ENCODE results near the gene TMEM40. TPM values are rescaled to one million over a fixed set of nuclear protein-coding genes. Genes with fewer than 3 reads are reported as not detected.

TMEM40 gene, protein sequence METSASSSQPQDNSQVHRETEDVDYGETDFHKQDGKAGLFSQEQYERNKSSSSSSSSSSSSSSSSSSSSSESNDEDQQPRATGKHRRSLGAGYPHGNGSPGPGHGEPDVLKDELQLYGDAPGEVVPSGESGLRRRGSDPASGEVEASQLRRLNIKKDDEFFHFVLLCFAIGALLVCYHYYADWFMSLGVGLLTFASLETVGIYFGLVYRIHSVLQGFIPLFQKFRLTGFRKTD
- total RNA-seq: not detected

DNA sequence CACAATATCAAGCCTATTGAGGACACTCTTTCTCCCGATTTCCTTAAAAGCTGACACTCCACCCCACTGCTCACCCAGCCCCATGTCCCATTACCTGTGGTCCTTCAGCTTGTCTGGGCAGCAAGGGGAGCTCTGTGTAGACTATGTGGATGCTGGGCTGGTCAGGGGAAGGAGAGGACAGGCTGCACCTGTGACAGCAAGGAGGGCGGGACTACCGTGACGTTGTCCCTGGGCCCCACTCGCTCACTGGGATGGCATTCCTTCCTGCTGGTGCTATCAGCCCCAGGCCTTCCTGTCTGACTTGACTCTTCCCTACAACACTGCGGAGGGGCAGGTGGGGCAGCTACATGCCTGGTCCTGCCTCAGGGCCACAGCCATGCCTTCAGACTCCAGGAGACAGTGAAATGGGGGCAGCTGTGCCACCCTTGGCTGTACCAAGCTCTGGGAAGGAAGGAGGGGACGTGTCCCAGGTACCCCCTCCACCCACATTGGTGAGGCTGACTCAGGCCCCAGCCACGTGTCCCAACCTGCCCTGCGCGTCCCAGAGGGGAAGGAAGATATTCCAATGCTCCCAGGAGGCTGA, at the start of gene TMEM40:
Gene TMEM40 (minus strand): TSS at position 163 of the 583 bp plus-strand sequence. CDS start 9,427 bp downstream, outside the sequence.
- TF ChIP-seq, protein P1, sequence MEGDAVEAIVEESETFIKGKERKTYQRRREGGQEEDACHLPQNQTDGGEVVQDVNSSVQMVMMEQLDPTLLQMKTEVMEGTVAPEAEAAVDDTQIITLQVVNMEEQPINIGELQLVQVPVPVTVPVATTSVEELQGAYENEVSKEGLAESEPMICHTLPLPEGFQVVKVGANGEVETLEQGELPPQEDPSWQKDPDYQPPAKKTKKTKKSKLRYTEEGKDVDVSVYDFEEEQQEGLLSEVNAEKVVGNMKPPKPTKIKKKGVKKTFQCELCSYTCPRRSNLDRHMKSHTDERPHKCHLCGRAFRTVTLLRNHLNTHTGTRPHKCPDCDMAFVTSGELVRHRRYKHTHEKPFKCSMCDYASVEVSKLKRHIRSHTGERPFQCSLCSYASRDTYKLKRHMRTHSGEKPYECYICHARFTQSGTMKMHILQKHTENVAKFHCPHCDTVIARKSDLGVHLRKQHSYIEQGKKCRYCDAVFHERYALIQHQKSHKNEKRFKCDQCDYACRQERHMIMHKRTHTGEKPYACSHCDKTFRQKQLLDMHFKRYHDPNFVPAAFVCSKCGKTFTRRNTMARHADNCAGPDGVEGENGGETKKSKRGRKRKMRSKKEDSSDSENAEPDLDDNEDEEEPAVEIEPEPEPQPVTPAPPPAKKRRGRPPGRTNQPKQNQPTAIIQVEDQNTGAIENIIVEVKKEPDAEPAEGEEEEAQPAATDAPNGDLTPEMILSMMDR (IDR thresholded peaks at IDR 0.05): no peak
- H3K27ac ChIP-seq: no peak within 1 kb of the TSS
- DNase-seq: no peak

DNA sequence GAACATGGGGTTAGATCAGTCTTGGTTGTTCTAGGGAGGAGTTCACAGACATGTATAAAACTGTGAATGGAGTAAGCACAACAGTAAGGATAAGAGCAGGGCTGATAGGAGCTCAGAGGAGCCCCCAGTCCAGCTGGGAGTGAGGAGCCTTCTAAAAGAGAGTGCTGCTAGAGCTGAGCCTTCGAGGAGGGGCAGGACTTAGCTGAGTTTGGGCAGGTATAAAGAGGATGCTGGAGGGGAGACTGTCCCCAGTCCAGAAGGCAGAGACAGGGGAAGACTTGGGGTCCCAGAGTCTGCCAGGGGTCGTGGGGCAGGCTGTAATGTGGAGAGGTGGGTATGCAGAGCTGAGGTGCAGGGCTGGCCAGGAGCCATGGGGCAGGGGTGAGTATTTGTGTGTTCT, 49.5 kb upstream of the TMEM40 start:
- no peaks in the 10 kb centered on the region for H3K4me1 ChIP-seq

More for the DNA sequence above, at the start of gene TMEM40:
- H3K4me3 ChIP-seq: no peak within 1 kb of the TSS
- no peaks in the 10 kb centered on the region for H3K9me3 ChIP-seq
- no peaks in the 10 kb centered on the region for H3K27me3 ChIP-seq
- H3K9ac ChIP-seq (ENCODE audit: low read depth in 2 of 2, low read length in 2 of 2): no peak within 1 kb of the TSS
- H3K36me3 ChIP-seq: no peaks in the 10 kb centered on the region
- no peaks in the 10 kb centered on the region for H3K4me1 ChIP-seq
- intact Hi-C loops (cut with DNase I): no loop called here

DNA sequence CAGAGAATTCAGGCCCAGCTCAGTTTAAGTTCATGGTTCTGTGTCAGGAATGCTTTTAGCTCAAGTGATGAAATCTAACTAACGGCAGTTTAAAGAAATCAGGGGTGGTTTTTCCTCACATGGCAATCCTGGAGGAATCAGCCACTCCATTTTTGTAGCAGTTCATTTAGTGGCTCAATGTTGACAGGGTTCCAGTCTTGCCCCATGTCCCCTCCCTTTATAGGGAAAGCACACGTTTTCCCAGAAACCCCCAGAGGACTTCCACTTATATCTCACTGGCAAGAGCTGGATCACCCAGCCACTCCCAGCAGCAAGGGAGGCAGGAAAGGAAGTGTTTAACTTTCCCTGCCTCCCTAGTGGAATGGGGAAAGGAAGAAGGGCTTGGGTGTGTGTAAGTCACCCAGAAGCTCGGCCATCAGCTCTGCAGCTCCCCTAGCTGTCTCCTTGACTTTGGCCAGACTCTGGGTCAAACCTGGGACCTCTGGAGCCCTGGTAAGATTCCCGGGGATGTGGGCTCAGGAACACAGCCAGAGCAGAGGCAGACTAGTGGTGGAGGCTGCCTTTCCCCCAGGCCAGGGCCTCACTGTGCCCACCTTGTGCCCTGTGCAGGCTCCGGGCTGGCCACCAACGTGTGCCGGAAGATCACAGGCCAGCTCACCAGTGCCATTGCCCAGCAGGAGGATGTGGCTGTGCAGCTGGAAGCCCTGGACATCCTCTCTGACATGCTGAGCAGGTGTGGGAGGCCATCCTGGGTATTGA, 48.7 kb upstream of the TMEM40 start:
- H3K36me3 ChIP-seq: no peaks in the 10 kb centered on the region

More for the DNA sequence above, 49.5 kb upstream of the TMEM40 start:
- H3K36me3 ChIP-seq: no peaks in the 10 kb centered on the region
- no peak overlapping the region for H3K9ac ChIP-seq (ENCODE audit: low read depth in 2 of 2, low read length in 2 of 2)
- DNase-seq: no peak
- H3K27ac ChIP-seq: no peak overlapping the region
- H3K27me3 ChIP-seq: no peaks in the 10 kb centered on the region
- intact Hi-C loops (cut with DNase I): no loop called here
- TF ChIP-seq, protein P1 (IDR thresholded peaks at IDR 0.05): no peak
- no peaks in the 10 kb centered on the region for H3K9me3 ChIP-seq
- no peak overlapping the region for H3K4me3 ChIP-seq

DNA sequence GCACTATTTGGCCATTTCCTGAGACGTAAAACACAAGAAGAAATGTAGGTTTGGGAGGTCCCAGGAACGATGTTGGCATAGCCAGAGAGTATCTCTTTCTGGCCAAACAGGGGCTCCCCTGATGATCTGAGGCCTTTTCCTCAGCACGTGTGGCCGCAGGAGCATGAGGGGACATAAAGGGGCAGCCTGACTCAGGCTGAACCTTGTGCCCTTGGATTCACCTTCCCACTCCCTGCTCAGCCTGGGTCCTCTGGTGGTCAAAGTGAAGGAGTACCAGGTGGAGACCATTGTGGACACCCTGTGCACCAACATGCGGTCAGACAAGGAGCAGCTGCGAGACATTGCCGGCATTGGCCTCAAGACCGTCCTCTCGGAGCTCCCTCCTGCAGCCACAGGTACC, 48.0 kb upstream of the TMEM40 start:
- Histone ChIP-seq H3K9ac (ENCODE audit: low read depth in 2 of 2, low read length in 2 of 2) (no peak overlapping the region), H3K27ac (no peak overlapping the region), H3K4me3 (no peak overlapping the region), H3K9me3 (no peaks in the 10 kb centered on the region), H3K36me3 (no peaks in the 10 kb centered on the region), H3K27me3 (no peaks in the 10 kb centered on the region), H3K4me1 (no peaks in the 10 kb centered on the region)
- intact Hi-C loops (cut with DNase I): no loop called here
- TF ChIP-seq, protein P1 (IDR thresholded peaks at IDR 0.05): no peak
- no peak for DNase-seq

More for the DNA sequence above, 48.7 kb upstream of the TMEM40 start:
- TF ChIP-seq, protein P1 (IDR thresholded peaks at IDR 0.05): no peak
- DNase-seq: no peak
- Histone ChIP-seq H3K9ac (ENCODE audit: low read depth in 2 of 2, low read length in 2 of 2) (no peak overlapping the region), H3K27ac (no peak overlapping the region), H3K27me3 (no peaks in the 10 kb centered on the region), H3K4me3 (no peak overlapping the region), H3K9me3 (no peaks in the 10 kb centered on the region), H3K4me1 (no peaks in the 10 kb centered on the region)
- intact Hi-C loops (cut with DNase I): no loop called here

DNA sequence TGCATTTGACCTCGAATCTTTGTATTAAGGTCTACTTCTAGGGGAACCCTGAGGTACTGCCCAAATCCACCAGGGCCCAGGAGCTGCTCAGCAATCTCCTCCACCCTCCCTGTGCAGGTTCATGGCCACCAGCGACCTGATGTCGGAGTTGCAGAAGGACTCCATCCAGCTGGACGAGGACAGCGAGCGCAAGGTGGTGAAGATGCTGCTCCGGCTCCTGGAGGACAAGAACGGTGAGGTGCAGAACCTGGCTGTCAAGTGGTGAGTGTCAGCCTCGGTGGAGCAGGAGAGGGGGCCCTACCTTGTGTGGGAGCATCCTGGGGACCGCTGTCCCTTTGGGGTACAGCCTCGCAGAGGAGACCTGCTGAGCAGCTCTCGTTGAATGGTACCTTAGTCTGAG, 44.3 kb upstream of the TMEM40 start:
- H3K36me3 ChIP-seq: no peaks in the 10 kb centered on the region
- no peak overlapping the region for H3K9ac ChIP-seq (ENCODE audit: low read depth in 2 of 2, low read length in 2 of 2)
- intact Hi-C loops (cut with DNase I): no loop called here

More for the DNA sequence above, 44.3 kb upstream of the TMEM40 start:
- H3K27me3 ChIP-seq: no peaks in the 10 kb centered on the region
- H3K27ac ChIP-seq: no peak overlapping the region
- no peaks in the 10 kb centered on the region for H3K9me3 ChIP-seq
- no peak overlapping the region for H3K4me3 ChIP-seq
- DNase-seq: no peak
- no peaks in the 10 kb centered on the region for H3K4me1 ChIP-seq
- TF ChIP-seq, protein P1 (IDR thresholded peaks at IDR 0.05): no peak
